Measurements from ENCODE around the gene KRTAP12-1.
"Not testable (repeated sequence)": the region's sequence is repeated elsewhere in the genome, so short reads cannot be mapped to it uniquely, and the experiment has no call there.

The KRTAP12-1 gene

GRCh38 chr21:44638506-44639330 lies 43.2 kb downstream of the KRTAP12-1 start:
- DNase-seq = not testable (repeated sequence)

GRCh38 chr21:44637851-44638348 lies 44.1 kb downstream of the KRTAP12-1 start:
- DNase-seq = not testable (repeated sequence)

GRCh38 chr21:44637018-44637850 lies 44.7 kb downstream of the KRTAP12-1 start, which contains the start of gene KRTAP10-10:
Gene KRTAP10-10 (plus strand): TSS chr21:44637356. CDS start chr21:44637418, 62 bp downstream.
- no peak for DNase-seq

DNA sequence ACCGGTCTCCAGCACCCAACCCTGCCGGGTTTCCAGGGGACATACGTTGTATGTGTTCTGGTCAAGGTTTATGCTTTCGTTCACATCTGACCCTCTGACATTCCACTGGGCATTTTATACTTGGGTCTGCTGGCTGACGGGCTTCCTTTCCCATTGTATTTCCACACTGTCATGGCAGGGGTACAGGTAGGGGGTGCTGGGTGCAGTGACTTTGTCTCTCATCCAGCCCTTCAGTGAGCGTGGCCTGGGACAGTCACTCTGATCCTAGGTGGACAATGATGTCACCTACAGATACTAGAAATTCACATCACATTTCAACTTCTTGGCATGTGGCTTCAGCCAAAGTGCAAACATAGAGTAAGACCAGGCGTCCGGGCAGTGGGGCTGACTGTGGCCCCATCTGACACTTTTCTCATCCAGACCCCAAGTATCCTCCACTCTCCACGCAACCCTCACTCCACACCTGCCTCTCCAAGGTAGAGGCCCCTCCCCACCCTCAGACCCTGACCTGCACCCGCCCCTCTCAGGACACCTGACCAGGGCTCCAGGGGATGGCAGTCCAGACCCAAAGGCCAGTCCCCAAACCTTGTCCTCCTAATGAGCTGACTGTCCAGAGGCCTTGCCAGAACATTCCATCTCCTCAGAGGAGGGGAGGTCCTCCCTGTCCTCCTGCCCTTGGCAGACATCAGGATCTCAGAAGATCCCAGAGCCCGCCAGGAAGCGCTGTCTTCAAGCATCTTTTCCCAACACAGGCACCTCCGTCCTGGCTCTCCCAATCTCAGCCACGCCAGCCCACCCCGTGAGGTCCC lies 45.5 kb downstream of the KRTAP12-1 start:
- no peak for DNase-seq

DNA sequence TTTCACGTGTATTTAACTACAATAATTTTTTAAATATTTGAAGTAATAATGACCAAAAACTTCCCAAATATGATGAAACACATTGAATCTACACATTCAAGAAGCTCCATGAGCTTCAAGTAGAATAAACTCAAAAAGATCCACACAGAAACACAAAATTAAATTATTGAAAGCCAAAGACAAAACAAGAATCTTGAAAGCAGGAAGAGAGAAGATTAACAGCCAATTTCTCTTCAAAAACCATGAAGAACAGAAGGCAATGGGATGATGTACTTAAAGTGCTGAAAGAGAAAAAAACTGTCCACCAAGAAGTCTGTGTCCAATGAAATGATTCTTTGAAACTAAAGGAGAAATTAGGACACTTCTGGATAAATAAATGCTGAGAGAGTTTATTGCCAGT lies 49.9 kb downstream of the KRTAP12-1 start:
- no peak for DNase-seq
